ENCODE measurements around the gene CFAP99.

Gene CFAP99

DNA sequence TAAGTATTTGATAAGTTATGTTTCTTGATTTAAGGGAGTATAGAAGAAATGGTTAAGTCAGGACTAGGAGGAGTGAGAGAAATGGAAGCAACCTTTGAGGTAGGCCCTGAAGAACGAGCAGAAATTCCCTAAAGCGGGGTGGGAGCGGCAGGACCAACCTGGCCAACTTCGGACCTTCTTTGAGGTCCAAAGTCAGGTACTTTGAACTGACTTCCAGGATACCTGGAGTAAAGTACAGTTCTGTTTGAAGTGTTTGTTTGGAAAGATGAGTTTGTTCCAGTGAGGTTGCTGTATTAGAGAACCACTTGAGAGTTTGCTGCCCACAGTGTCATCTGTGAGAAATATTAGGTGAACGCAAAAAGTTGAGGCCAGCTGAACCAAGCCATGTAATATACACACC, 61.9 kb downstream of the CFAP99 start:
- TF ChIP-seq CTCF (IDR thresholded peaks at IDR 0.05), result no peak

DNA sequence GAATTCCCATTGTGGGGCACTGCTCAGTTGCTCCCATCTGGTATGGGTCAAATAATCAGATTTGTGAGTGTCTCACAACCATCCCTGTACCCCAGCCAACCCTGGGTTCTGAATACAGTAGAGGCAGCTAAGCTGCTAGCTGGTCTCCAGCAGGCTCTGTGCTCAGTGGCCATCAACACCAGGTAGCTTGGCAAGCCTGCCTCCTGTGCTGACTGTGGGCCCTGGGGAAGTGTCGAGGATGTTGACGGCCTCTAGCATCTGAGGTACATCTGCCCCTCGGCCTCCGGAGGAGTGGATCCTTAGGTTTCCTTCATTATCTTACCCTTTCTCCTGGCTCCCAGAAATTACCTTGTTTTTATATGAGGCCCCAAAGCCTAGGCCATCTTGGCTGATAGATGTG, 63.4 kb downstream of the CFAP99 start:
- TF ChIP-seq CTCF (IDR thresholded peaks at IDR 0.05), result no peak

DNA sequence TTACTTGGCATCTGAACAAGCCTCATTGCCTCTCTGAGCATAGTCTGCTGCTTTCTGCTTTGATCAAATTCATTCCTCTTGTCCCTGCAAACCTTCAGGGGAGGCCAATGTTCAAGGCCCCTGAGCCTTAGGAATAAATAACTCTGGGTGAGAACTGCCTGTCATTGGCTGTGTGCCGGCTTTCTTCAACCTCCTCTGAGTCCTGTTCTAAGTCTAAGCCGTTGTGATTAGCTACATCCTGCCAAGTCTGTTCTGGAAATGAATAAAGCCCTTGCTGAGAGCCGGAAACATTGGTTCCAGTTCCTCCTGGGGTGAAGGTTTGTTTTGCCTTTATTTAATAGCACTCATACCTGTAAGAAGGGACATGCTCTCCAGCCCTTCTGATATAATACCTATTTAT, 63.9 kb downstream of the CFAP99 start:
- TF ChIP-seq CTCF (IDR thresholded peaks at IDR 0.05), result no peak

DNA sequence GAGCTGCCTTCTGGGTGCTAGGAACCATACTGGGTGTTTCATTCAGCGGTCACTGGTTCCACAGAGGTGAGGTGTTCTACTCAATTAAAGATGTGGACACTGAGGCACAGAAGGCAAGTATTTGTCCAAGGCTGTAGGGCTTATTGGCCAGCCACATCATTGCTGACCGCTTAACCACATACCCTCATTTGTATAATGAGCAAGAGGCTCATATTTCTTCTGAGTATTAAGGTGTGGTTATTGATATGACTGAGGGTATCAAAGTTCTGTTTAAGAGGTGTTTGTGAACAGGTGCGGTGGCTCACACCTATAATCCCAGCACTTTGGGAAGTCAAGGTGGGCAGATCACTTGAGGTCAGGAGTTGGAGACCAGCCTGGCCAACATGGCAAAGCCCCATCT, 64.5 kb downstream of the CFAP99 start:
- TF ChIP-seq CTCF (IDR thresholded peaks at IDR 0.05), result no peak

DNA sequence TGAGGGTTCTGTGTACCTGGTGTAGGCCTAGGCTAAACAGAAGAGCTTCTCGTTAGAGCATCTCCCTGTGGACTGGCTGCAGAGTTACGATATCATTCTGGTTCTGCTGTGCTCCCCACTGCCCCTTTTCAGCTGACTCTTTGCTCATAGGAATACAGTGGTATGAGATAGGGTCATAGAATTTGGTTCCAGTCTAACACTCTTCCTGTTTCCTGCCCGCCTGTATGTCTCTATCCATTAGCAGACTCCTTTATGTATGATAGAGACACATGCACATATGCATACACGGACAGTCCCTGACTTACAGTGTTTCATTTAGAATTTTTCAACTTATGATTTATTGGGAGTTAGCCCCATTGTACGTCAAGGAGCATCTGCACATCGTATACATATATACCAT, 65.4 kb downstream of the CFAP99 start:
- no peak for TF ChIP-seq CTCF (IDR thresholded peaks at IDR 0.05)

GRCh38 chr4:2484993-2485392, 66.2 kb downstream of the CFAP99 start:
- no peak for TF ChIP-seq CTCF (IDR thresholded peaks at IDR 0.05)

- TF ChIP-seq CTCF (IDR thresholded peaks at IDR 0.05), result no peak
These were observed 67.2 kb downstream of the CFAP99 start for GRCh38 chr4:2485956-2486355.

DNA sequence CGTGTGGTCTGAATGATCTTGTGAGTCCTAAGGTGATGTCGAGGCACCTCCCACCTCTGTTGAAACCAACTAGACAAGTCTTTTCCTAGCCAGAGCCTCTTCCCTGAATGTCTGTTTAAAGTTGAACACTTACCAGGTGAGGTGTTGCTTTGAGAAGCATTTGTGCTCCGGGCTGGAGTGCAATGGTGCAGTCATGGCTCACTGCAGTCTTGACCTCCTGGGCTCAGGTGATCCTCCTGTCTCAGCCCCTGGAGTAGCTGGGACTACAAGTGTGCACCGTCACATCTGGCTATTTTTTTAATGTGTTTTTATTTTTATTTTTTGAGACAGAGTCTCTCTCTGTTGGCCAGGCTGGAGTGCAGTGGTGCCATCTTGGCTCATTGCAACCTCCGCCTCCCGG, 68.2 kb downstream of the CFAP99 start:
- TF ChIP-seq CTCF (IDR thresholded peaks at IDR 0.05), result no peak

Data from LNCAP (cell line).